Stomach (tissue), 4 donors: ENCODE results near the gene LRIG1.

ENCODE experiments used
- CTCF ChIP-seq, 7 experiments: fragments of 450-650 bp in 4 of 7; fragments of 200-600 bp in 3 of 7; sonication (generic) in 3 of 7; IDR thresholded peaks; one replicate each; pipeline ENCODE4 v1.5.1; 2016 to 2019; ENCODE audit warnings: antibody characterized with exemption in 7 of 7, control low read depth in 2 of 7, mild to moderate bottlenecking in 1 of 7
- POLR2A ChIP-seq, 4 donors: fragments of 450-650 bp; IDR thresholded peaks; one replicate each; pipeline ENCODE4 v1.6.1; 2016; ENCODE audit warnings: antibody characterized with exemption in 4 of 4, control low read depth in 2 of 4, mild to moderate bottlenecking in 1 of 4, moderate library complexity in 1 of 4
- POLR2AphosphoS5 ChIP-seq, 3 donors: sonication (generic); formaldehyde crosslinking; IDR thresholded peaks; one replicate each; pipeline ENCODE4 v1.6.1; 2016; ENCODE audit warnings: antibody characterized with exemption in 3 of 3

DNA sequence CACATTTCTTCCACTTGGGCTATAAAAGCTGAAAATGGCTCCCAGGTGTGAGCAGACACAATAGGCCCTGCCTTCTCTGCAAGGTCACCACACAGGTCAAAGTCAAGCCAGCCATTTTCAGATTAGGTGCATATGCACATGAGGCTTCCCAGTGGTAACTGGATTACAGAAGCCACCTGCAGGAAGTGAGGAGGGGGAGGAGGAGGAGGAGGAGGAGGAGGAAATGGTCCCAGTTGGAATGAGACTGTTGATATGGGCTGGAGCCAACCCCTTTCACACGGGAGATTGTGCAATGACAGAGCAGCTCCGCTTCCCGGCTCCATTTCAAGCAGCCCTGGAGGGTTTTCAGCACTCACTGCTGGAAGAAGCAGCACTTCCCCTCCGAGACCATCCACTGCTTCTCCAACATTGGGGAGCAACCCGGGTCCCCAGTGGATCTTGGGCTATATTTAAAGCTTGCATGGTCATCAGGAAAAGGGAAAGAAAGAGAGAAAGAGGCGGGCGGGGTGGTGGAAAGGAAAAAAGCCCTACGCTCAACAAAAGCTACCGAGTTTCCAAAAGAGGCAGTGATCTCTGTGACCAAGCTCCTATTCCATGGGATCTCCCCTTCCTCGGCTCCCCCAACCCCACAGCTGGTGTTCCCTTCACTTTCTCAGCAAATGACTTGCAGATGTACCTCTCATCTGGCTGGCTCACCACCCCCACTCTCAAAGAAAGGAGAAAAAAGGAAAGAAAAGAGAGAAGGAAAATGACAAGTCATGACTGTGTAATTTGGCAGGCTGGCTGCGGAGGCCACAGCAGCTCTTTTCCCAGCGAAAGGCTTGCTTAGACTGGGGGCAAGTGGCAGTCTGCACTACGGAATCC is 58.3 kb downstream of the LRIG1 start:
- TF ChIP-seq POLR2A (IDR thresholded peaks at IDR 0.05) (no peak), CTCF (IDR thresholded peaks at IDR 0.05) (no peak), POLR2AphosphoS5 (IDR thresholded peaks at IDR 0.05) (peak; percentile 2 to 61 (median 43))
